CD4-positive, alpha-beta T cell treated with Interleukin-17A for 1 hour (primary cell): Measurements from ENCODE around the gene PRKG1.

Experiments
- DNase-seq: peaks from one replicate; pipeline ENCODE4 v3.0.0-alpha.2; 2020

Gene PRKG1

DNA sequence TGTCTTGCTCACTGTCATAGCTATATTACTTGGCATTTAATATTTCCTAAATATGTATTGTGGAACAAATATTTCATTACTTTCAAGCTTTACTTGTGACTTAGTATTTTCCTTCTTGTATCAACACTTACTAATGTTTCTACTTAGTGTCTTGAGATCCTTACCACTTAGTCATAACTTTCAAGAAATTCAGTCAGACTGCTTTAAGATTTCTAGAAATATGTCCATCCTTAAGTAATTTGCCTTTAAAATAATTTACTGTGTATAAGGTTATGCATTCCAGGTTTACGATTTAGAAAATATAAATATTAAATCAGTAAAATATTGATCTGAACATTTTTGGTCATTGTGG is 712.4 kb downstream of the PRKG1 start:
- DNase-seq = no peak

DNA sequence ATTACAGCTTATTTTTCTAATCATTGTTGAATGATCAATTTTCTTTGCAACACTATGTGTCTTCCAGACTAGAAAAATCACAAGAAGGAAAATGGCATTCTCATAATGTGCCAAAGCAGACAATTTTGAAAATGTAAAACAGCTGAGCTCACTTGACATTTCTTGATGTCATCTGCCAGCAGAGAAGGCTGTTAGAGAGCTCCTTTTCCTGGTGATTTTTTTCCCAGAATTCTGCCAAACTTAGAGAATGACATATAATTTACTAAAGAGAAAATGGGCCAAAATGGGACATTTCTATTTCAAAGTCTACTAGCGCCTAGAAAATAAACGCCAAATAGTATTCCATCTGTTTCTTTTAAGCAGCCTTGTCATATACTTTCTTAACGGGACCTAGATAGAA is 714.0 kb downstream of the PRKG1 start:
- DNase-seq = no peak

DNA sequence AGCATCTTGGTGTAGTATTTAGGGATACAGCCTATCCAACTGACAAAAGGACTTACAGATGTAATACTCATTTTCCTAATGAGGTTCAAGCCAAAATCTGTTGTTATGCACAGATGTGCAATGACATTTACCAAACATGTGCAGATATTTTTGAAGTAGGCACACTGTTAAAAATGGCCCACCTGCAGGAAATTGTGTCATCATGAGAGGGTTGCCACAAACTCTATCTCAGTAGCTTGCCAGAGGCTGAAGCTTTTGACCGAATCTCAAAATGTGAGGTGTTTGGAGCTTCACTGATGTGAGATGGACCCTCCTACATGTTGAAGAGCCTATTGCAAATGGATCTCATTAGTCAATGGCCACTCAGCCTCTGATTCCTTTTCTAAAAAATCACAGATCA is 714.8 kb downstream of the PRKG1 start:
- no peak for DNase-seq

DNA sequence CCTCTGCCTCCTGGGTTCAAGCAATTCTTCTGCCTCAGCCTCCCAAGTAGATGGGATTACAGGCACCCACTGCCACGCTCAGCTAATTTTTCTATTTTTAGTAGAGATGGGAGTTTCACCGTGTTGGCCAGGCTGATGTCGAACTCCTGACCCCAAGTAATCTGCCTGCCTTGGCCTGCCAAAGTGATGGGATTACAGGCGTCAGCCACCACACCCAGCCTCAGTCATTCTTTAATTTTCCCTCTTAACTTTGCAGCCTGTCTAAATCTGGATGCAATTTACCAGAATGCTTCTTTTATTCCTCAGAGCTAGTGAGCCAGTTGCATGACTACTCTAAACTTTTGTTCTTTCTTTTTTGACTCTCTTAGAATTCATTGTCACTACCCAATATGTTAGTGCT is 715.6 kb downstream of the PRKG1 start:
- no peak for DNase-seq

DNA sequence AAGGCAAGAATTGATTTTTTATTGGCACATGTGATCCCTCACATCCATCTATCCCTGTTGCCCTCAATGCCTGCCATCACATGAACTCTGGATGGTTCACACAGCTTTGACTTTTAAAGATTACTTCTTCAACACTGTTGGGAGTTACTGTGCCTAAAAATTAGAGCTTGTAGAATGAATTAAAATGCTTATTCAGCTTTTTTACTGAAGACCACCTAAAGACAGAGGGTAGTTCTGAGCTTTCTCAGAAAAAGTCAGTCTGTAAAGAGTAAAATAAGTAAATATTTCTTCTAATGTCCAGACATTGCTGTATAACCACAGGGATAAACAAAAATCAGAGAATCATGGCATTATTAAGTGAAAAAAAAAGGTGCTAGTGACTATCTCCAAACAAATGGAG is 718.4 kb downstream of the PRKG1 start:
- no peak for DNase-seq

DNA sequence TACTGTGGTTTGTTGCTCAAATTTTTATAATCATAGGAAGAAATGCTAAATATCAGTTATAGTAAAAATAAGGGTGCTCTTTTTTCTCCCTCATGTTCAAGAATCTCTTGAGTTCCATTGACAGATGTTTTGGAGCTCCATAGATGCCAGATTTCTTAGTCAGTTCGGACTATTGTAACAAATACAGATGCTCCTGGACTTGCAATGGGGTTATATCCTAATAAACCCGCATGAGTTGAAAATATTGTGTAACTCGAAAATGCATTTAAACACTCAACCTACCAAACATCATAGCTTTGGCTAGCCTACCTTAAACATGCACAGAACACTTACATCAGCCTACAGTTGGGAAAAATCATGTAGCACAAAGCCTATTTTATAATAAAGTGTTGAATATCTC is 725.8 kb downstream of the PRKG1 start:
- no peak for DNase-seq

DNA sequence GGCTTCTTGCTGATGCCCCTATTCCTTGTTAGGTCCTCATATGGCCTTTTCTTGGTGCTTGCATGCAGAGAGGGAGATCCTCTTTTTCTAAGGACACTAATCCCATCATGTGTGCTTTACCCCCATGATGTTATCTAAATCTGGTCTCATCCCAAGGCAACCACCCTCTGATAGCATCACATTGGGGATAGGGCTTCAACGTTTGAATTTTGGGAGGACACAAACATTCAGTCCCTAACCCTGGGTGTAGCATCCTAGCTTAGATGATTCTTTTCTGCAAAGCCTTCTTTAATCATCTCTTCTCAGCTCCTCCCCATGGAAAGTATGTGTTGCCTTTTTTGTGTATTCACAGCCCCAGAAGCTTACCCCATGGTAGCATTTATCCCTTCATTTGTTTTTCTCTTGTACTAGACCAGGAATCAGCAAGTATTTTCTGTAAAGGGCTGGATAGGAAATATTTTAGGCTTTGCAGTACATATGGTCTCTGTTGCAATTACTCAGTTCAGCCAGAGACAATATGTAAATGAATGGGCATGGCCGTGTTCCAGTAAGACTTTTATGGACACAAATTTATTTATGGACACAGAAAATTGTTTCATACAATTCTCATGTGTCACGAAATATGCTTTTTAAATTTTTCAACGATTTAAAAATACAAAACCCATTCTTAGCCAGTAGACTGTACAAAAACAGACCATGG is 726.6 kb downstream of the PRKG1 start:
- DNase-seq = no peak

DNA sequence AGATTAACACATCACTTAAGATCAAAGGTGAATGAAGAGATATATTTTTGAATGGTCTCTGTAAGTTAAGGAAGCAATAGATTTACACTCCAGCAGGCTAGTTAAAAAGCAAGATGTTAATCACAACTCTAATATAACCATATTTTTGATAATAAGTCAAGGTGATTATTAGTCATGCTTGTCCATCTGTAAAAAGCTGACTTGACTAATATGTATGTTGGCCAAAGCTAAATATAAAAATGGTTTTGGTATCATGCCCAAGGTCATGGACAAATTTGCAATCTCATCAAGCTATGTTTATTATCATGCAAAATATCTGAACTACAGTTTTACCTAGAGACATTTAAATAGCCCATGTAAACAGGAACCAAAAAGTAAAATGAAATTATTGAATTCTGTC is 727.7 kb downstream of the PRKG1 start:
- DNase-seq = no peak

DNA sequence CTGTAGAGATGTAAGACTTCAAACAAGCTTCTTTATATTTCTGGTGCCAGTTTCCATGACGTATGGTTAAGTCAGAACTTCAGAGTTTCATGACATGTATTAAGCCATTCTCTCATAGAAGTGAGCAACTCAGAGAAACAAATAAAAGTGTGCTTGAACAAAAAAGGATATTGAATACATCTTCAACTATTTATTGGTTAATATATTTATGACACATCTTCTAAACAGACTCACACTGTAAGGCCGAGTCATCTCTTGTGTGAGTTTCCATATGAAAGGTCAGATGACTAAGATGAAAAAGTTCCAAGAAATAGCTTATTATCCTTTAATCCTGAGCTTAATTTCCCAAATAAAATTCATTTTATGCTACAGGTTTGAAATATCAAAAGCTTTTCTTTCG is 730.6 kb downstream of the PRKG1 start:
- no peak for DNase-seq

DNA sequence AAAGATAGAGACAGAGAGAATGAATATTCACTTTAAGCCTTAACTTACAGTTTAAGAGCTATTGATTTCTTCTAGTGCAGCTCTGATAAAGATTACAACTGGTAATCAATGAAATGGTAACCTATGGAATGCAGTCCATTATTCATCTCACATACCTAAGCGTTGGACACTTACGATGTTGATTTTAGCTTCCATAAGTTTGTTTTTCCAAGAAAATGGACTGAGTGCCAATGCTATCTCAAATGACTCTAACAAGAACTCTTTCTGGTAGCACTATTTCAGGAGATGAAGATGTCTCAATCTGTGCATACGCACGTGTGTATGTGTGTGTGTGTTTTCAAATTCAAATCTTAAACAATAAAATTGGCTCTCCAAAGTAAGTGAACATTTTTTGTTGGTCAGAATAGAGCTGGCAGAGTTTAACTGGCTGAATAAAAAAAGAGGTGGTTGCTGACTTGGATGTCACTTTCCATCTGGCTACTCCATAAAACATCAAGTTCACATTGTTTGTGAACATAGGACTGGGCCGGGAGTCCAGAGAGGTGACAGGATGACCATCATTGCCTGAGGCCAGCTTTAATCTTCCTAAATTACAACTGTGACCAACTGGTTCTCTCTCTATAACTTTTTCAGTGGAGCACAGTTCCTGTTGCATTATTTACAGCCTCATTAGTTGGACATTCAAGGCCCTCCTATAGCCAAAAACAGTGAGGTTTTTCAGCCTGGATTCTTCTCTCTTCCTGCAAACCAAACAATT is 732.0 kb downstream of the PRKG1 start:
- DNase-seq = no peak

DNA sequence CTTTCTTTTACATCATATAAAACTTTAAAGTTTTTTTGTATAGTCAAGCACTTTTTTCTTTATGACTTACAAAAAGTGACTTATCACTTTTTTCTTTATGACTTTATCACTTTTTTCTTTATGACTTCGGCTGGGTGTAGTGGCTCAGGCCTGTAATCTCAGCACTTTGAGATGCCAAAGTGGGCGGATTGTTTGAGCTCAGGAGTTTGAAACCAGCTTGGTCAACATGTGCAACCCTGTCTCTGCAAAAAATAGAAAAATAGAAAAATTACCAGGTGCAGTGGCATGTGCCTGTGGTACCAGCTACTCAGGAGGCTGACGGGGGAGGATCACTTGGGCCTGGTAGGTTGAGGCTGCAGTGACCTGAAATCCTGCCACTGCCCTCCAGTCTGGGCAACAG is 733.9 kb downstream of the PRKG1 start:
- no peak for DNase-seq

DNA sequence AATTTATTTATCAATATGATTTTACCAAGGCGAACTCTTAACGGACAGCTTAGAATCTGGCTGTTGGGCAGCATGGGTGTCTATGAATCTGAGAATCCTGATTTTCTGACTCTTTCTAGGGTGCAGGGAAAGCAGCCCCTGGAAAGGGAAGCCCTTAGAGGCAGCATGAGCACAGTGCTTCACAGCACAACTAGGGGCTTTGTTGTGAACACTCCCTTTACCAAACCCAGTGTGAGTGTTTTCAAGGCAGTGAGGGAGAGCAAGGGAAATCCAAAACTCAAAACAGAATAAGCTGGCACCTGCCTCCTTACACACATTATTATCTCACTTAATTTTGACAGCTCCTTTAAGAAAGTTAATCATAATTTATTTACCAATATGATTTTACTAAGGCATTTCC is 741.4 kb downstream of the PRKG1 start:
- no peak for DNase-seq

DNA sequence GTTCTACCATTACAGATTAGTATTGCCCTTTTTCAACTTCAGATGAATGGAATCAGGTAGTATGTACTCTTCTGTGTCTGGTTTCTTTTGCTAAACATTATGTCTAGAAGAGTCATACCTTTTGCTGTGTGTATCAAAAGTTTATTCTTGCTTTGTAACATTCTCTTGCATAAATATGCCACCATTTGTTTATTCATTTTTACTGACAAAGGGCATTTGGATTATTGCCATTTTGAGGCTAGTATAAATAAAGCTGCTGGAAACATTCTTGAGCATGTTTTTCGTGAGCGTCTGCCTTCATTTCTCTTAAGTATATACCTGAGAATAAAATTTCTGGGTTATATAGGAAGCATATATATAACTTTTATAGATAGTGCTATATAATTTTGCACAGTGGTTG is 746.8 kb downstream of the PRKG1 start:
- no peak for DNase-seq

DNA sequence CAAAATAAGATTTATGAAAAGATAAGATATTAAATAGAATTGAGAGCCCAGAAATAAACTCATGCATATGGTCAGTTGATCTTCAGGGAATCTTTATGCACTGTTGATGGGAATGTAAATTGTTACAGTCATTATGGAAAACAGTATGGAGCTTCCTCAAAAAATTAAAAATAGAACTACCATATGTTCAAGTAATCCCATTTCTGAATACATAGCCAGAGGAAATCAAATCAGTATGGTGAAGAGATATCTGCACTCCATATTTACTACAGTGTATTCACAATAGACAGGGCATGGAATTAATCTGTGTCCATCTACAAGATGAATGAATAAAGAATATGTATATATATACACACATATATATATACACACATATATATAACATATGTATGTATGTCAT is 747.5 kb downstream of the PRKG1 start:
- no peak for DNase-seq

DNA sequence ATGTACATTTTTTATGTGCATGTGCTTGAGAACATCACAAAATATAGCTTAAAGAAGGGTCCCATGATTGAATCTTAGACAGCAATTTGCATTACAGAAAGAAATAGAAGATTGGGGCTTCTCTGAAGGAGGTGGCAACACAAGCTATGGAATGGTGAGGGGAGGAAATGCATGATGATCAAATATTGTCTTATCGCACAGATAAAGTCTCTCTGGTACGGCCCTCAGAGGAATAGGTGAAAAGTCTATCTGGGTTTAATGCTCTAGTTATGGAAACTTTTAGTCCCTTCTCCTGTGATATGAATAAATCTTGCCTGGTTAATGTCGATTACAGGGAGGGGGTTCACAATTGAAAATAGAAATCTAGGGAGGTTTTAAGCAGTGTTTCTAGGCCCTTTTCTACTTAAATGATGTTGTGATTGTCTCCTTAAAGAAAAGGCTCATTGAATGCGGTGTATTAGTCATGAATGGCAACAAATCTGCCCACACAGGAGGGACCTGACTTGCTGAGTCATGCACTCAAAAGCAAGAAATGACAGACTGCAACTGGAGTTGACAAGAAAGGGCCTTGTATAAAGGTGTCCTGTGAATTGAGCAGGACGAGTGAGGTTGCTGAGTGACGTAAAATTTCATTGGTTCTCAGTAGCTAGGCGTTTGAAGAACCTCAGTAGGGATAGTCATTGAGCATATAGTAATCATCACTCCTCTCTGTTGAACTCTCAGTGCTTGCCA is 758.5 kb downstream of the PRKG1 start:
- DNase-seq = no peak

DNA sequence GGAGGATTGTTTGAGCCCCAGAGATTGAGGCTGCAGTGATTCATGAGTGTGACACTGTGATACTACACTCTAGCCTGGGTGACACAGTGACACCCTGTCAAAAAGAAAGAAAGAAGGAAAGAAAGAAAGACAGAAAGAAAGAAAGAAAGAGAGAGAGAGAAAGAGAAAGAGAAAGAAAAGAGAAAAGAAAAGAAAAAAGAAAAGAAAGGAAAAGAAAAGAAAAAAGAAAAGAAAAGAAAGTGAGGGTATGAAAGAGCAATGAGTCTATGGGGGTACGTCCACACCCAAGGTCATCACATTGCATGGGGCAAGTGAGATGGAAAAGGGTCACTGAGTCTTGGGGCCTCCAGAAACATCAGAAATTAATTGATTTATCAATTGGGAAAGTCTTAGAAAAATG is 760.3 kb downstream of the PRKG1 start:
- no peak for DNase-seq

DNA sequence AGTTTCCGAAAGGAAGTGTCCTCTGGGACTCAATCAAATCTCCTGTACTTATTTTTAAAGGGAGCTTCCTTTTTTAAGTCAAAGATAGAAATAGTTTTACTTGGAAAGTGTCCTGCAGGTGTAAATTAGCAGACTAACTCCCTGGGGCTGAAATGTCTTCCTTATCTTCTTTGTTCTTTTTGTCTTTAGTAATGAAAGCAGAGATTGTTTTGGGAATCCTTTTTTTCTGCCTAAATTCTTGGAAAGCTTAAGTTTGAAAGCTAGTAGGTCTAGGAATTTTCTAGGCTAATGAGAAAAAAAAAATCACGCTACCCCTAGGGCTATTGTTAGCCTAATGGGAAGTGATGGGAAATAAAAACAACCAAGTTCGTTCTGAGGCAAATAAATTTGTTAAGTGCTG is 764.2 kb downstream of the PRKG1 start:
- DNase-seq = no peak

DNA sequence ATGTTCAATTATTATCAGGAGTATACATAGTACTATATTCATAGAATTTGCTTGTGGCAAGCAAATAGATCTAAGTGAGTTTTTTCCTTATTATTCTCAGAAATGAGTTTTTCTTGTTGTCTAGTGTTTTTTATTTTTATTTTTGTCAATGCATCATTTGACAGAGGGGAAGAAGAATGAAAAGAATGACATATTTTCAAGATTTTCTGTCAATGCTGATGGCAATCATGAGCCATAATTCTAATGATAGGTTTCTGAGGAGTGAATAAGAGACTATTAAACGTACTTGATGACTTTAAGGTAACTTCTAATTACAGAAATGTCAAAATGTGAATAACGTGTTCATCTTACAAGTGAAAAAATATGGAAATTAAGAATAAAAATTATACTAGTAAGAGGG is 769.7 kb downstream of the PRKG1 start:
- no peak for DNase-seq

DNA sequence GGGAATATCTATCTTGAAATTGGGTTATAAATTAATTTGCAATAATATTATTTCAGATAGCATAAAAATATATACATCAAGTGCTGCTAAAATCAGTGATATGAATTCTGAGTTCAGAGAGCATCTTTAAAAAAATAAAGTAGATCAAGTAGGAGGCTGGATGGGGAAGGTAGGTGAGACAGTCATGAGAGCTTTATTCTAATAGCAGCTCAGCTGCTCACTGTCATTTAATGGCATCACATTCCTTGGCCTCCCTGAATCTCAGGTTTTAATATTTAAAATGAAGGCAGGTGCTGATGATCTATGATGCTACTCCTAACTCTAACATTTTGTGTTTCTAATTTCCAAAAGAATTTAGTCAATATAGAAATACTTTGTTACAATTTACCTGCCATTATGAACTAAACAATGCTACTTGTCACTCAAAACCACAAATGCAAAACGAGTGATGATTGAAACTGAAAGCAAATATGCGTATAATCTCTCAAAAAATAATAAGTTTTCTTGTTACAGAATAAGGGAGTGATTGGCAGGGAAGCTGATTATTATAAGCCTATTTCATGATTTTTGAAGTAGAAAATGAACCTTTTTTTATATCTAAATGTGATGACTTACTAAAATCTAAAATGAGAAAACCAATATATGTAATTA is 772.7 kb downstream of the PRKG1 start:
- DNase-seq = no peak

DNA sequence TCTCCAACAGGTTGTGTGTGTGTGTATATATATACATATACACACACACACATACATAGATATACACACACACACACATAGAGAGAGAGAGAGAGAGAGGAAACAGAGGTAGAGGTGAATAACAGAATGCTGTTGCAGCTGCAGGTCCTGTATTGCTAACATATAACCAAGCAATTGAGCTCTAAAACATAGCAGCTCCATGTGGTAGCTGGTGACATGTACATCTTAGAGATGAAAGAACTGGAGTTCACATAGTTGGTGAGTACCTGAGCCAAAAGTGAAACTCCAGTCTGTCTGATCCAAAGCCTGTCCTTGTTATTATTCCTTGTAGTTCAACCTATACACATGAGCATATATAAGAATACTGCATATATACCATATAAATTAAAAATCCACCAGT is 778.0 kb downstream of the PRKG1 start:
- DNase-seq = no peak

DNA sequence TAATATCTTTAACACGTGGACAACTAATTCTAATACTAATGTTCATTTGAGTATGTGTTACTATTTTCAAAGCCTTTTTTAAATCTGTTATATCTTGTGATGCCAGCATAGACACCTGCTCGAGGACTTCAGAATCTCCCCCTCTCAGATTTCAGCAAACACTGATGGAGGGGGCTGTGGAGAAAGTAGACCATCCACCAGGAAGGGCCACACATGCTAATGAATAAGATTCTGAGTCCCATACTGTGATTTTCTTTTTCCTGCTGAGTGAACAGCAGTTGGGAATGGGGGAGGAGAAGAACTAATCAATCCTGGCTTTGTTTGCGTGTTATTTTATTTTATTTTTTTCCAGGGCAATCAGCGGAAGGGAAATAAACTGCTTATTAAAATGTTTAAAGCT is 783.0 kb downstream of the PRKG1 start:
- no peak for DNase-seq

DNA sequence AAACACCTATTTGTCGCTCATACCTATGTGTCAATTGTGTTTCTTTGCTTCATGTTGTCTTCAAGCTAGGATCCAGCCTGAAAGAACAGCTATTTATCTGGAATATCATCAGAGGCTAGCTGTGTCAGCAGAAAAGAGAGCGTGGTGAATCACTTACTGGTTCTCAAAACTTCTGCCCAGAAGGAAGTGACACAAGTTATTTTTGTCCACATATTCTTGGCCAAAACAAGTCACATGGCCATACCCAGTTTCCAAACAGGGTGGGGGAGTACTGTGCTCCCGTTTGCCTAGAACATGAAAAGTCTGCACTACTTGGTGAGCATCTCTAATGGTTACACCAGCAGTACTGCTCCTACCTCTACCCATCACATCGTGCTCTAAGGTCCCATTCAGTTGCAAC is 786.0 kb downstream of the PRKG1 start:
- DNase-seq = no peak

DNA sequence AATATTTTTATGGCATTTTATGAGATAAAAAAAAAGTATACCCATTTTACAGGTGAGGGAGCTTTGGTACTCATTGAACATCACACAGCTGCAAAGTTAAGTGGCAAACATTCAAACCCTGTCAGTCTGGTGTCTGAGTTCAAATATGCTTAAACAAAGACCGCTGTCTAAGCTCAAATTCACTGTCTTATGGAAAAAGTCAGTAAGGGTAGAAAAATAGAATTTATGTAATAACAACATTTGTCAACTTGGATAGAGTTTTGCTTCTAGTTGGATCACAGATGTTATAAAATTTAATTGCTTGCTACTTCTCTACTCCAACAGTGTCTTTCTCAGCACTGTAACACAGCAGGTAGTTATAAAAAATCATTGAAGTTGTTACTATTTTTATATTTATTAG is 786.8 kb downstream of the PRKG1 start:
- no peak for DNase-seq

DNA sequence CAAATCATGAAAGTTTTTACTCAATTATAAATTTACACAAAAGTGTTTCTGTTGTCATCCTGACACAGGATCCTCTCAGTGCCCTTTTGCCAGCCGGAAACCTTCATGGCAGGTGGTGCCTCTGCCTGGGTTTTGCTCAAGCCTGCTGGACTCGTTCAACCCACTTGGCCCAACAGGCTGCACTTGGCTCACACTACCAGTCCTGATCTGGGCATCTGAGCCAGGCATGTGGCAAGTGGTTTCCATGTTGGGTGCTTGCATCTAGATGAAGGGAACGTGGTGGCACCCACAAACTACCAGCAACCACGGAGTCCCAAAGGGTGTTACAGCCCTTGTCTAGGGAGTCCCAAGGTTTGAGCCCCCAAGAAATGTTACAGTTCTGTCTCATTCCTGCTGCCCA is 787.4 kb downstream of the PRKG1 start:
- no peak for DNase-seq
